ENCODE results near the gene ARHGEF17.

Gene ARHGEF17

GRCh38 chr11:73317373-73317772 lies 9.3 kb downstream of the ARHGEF17 start:
- DNase-seq: no peak

- DNase-seq: no peak
Observed at GRCh38 chr11:73317803-73318202, 9.7 kb downstream of the ARHGEF17 start.

GRCh38 chr11:73318501-73319011 lies 10.5 kb downstream of the ARHGEF17 start:
- DNase-seq: no peak

- DNase-seq: no peak
Observed at GRCh38 chr11:73320763-73321603, 12.9 kb downstream of the ARHGEF17 start.

- no peak for DNase-seq
Observed at GRCh38 chr11:73321604-73322381, 13.7 kb downstream of the ARHGEF17 start.

- no peak for DNase-seq
Observed at GRCh38 chr11:73322382-73323306, 14.6 kb downstream of the ARHGEF17 start.

- no peak for DNase-seq
Observed at GRCh38 chr11:73323464-73323863, 15.4 kb downstream of the ARHGEF17 start.

- DNase-seq: no peak
Observed at GRCh38 chr11:73324116-73324515, 16.0 kb downstream of the ARHGEF17 start.

GRCh38 chr11:73324665-73325035 lies 16.6 kb downstream of the ARHGEF17 start:
- DNase-seq: no peak

- DNase-seq: no peak
Observed at GRCh38 chr11:73325036-73325981, 17.2 kb downstream of the ARHGEF17 start.

GRCh38 chr11:73326929-73327811 lies 19.1 kb downstream of the ARHGEF17 start:
- DNase-seq: no peak

- DNase-seq: no peak
Observed at GRCh38 chr11:73327812-73328364, 19.8 kb downstream of the ARHGEF17 start.

- DNase-seq: no peak
Observed at GRCh38 chr11:73330569-73331093, 22.6 kb downstream of the ARHGEF17 start.

- no peak for DNase-seq
Observed at GRCh38 chr11:73331138-73331916, 23.3 kb downstream of the ARHGEF17 start.

- DNase-seq: no peak
Observed at GRCh38 chr11:73333173-73333572, 25.1 kb downstream of the ARHGEF17 start.

- DNase-seq: no peak
Observed at GRCh38 chr11:73333640-73334383, 25.7 kb downstream of the ARHGEF17 start.

- DNase-seq: no peak
Observed at GRCh38 chr11:73334384-73335203, 26.5 kb downstream of the ARHGEF17 start.
